Suppressor macrophage treated with lipopolysaccharide for 1 hour (primary cell): Measurements from ENCODE around the gene ARHGEF17.
"Not testable (repeated sequence)": the region's sequence is repeated elsewhere in the genome, so short reads cannot be mapped to it uniquely, and the experiment has no call there.

ENCODE experiments used
- DNase-seq, 3 donors: peaks; one replicate each; pipeline ENCODE4 v3.0.0-alpha.2; 2020 to 2022

Gene ARHGEF17

GRCh38 chr11:73308003-73308960 lies at the start of gene ARHGEF17:
TSS of gene ARHGEF17 (plus strand) at chr11:73308276. CDS start at chr11:73308639, 363 bp downstream.
- peak; percentile 35 to 68 (median 47) for DNase-seq

- DNase-seq: no peak
Observed at GRCh38 chr11:73259406-73260126, 48.5 kb upstream of the ARHGEF17 start.

- no peak for DNase-seq
Observed at GRCh38 chr11:73260127-73260457, 48.0 kb upstream of the ARHGEF17 start.

- peak; percentile 75 to 81 (median 77) for DNase-seq
Observed at GRCh38 chr11:73262851-73263495, 45.1 kb upstream of the ARHGEF17 start.

- no peak for DNase-seq
Observed at GRCh38 chr11:73263640-73264039, 44.4 kb upstream of the ARHGEF17 start.

GRCh38 chr11:73265278-73265810 lies 42.7 kb upstream of the ARHGEF17 start:
- DNase-seq: no peak

- DNase-seq: peak; percentile 42 to 53 (median 47)
Observed at GRCh38 chr11:73265853-73266645, 42.0 kb upstream of the ARHGEF17 start.

- DNase-seq: no peak
Observed at GRCh38 chr11:73266646-73267020, 41.4 kb upstream of the ARHGEF17 start.

- no peak for DNase-seq
Observed at GRCh38 chr11:73267122-73267846, 40.8 kb upstream of the ARHGEF17 start.

GRCh38 chr11:73267906-73268540 lies 40.1 kb upstream of the ARHGEF17 start:
- DNase-seq: no peak

GRCh38 chr11:73268671-73269271 lies 39.3 kb upstream of the ARHGEF17 start:
- no peak for DNase-seq

- DNase-seq: no peak
Observed at GRCh38 chr11:73269459-73270015, 38.5 kb upstream of the ARHGEF17 start.

- peak; percentile 77 to 85 (median 80) for DNase-seq
Observed at GRCh38 chr11:73270016-73270854, 37.8 kb upstream of the ARHGEF17 start.

GRCh38 chr11:73270855-73271477 lies 37.1 kb upstream of the ARHGEF17 start:
- no peak for DNase-seq

- not testable (repeated sequence) for DNase-seq
Observed at GRCh38 chr11:73271478-73271865, 36.6 kb upstream of the ARHGEF17 start.

- DNase-seq: peak; percentile 83 to 90 (median 89)
Observed at GRCh38 chr11:73271936-73272679, 36.0 kb upstream of the ARHGEF17 start, which contains the start of gene P2RY6. TSS of gene P2RY6 (plus strand) at chr11:73272338. CDS start at chr11:73296519, 24,181 bp downstream.

GRCh38 chr11:73272680-73273038 lies 35.4 kb upstream of the ARHGEF17 start:
- no peak for DNase-seq
